Measurements from ENCODE around the gene METTL9. TPM values are rescaled to one million over a fixed set of nuclear protein-coding genes. Genes with fewer than 3 reads are reported as not detected.
"Not testable (repeated sequence)": the region's sequence is repeated elsewhere in the genome, so short reads cannot be mapped to it uniquely, and the experiment has no call there.

The METTL9 gene
- total RNA-seq (2022) = 50.7 and 55.3 TPM in 2 replicates
- percentile 75 among the genes with signal in this experiment for Bru-seq, nascent RNA
- percentile 70 among the genes with signal in this experiment for BruChase-seq, experiment 1, labeled RNA remaining after a 2-hour chase
- BruChase-seq, experiment 2, labeled RNA remaining after a 6-hour chase = percentile 78 among the genes with signal in this experiment
- long read RNA-seq, full-length matches to known transcripts = 118 of 134 reads
- long read RNA-seq, partial matches to known transcripts = 3 of 134 reads
- long read RNA-seq, other reads (novel, unspliced or antisense) = 13 of 134 reads

GRCh38 chr16:21599122-21600030 is at the start of gene METTL9:
METTL9 (plus strand) TSS chr16:21599577; CDS start chr16:21599734, 157 bp downstream.
- peak; percentile 93 to 94 for DNase-seq
- intact Hi-C loops (cut with micrococcal nuclease; ENCODE audit: unreplicated experiment) = loop anchor here (1.0 kb wide), 1 partner anchor 41 kb away; no protein-coding TSS in a partner anchor
- Mint-ChIP-seq H3K27ac (ENCODE audit: unreplicated experiment) (peak within 1 kb of the TSS; percentile 76), H3K4me3 (ENCODE audit: unreplicated experiment) (peak within 1 kb of the TSS; percentile 81), H3K27me3 (ENCODE audit: insufficient read depth, unreplicated experiment) (no peaks in the 10 kb centered on the region), H3K4me1 (ENCODE audit: low read depth, unreplicated experiment) (no peaks in the 10 kb centered on the region), H3K36me3 (ENCODE audit: insufficient read depth, unreplicated experiment) (no peaks in the 10 kb centered on the region), H3K9me3 (ENCODE audit: unreplicated experiment) (no peaks in the 10 kb centered on the region)
- POLR2A ChIA-PET = interaction anchor here (0.7 kb wide), 1 partner anchor 18 kb away, joined by 3 read pairs; no protein-coding TSS in a partner anchor
- Histone ChIP-seq H3K4me1 (no peaks in the 10 kb centered on the region), H3K4me3 (ENCODE audit: low read depth, low read length) (peak within 1 kb of the TSS; percentile 91), H3K9me3 (no peaks in the 10 kb centered on the region), H3K27me3 (replicated peaks; ENCODE audit: control insufficient read depth, insufficient read depth, low read length) (no peaks in the 10 kb centered on the region), H3K36me3 (ENCODE audit: control insufficient read depth, insufficient read depth, low read length) (no peaks in the 10 kb centered on the region)
- CTCF ChIA-PET = no interaction called here
- TF ChIP-seq, protein P1, sequence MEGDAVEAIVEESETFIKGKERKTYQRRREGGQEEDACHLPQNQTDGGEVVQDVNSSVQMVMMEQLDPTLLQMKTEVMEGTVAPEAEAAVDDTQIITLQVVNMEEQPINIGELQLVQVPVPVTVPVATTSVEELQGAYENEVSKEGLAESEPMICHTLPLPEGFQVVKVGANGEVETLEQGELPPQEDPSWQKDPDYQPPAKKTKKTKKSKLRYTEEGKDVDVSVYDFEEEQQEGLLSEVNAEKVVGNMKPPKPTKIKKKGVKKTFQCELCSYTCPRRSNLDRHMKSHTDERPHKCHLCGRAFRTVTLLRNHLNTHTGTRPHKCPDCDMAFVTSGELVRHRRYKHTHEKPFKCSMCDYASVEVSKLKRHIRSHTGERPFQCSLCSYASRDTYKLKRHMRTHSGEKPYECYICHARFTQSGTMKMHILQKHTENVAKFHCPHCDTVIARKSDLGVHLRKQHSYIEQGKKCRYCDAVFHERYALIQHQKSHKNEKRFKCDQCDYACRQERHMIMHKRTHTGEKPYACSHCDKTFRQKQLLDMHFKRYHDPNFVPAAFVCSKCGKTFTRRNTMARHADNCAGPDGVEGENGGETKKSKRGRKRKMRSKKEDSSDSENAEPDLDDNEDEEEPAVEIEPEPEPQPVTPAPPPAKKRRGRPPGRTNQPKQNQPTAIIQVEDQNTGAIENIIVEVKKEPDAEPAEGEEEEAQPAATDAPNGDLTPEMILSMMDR (IDR thresholded peaks at IDR 0.05; ENCODE audit: insufficient read depth in 1 of 2, low read depth in 1 of 2, low read length in 1 of 2, severe bottlenecking in 1 of 2, unreplicated experiment in 1 of 2) = peak in 1 of 2 experiments; percentile 23
- BruUV-seq (replicated peaks) = no TSS peak

DNA sequence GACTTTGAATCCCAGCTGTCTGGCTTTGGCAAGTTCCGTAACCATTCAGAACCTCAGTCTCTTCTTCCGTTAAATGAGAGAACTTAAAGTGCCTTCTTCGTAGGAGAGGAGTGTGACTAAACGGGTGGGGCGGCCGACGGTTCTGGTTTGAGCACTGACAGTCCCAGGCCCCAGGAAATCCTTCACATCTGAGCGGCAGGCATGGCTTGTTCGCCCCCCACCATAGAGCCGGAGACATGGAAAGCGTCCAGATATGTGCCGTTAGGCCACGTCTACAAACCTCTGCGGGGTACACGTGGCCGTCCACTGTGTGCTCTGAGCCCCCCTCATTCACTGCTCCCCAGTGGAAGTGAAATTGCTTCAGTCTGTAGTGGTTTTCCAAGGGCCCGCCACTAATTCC is 49.4 kb upstream of the METTL9 start:
- intact Hi-C loops (cut with micrococcal nuclease; ENCODE audit: unreplicated experiment); CTCF ChIA-PET; H3K27me3 Mint-ChIP-seq (ENCODE audit: insufficient read depth, unreplicated experiment); H3K27ac Mint-ChIP-seq (ENCODE audit: unreplicated experiment); H3K9me3 ChIP-seq; BruUV-seq (replicated peaks); H3K36me3 ChIP-seq (ENCODE audit: control insufficient read depth, insufficient read depth, low read length); DNase-seq; H3K4me3 Mint-ChIP-seq (ENCODE audit: unreplicated experiment); H3K4me3 ChIP-seq (ENCODE audit: low read depth, low read length); H3K27me3 ChIP-seq (replicated peaks; ENCODE audit: control insufficient read depth, insufficient read depth, low read length); H3K4me1 Mint-ChIP-seq (ENCODE audit: low read depth, unreplicated experiment); H3K4me1 ChIP-seq; POLR2A ChIA-PET; H3K9me3 Mint-ChIP-seq (ENCODE audit: unreplicated experiment); H3K36me3 Mint-ChIP-seq (ENCODE audit: insufficient read depth, unreplicated experiment): not testable (repeated sequence)

DNA sequence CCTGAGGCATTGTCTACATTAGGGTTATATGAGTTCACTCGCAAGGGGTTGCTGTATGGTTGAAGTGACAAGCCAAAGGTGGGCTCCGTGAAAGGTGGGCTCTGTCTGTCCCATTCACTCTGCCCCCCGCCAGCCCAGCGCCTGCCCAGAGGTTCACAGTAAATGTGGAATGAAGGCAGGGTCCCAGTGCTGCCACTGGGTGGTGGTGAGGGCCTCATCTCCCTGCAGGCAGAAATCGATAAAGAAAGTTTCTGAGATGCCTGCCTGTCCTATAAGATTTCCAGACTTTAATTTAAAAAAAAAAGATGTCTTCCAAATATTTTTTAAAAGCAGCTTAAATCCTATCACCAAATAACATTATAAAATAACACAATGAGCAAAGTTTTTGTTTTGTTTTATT is 48.9 kb upstream of the METTL9 start:
- intact Hi-C loops (cut with micrococcal nuclease; ENCODE audit: unreplicated experiment); H3K9me3 ChIP-seq; H3K36me3 ChIP-seq (ENCODE audit: control insufficient read depth, insufficient read depth, low read length); H3K9me3 Mint-ChIP-seq (ENCODE audit: unreplicated experiment); H3K4me1 ChIP-seq; H3K4me1 Mint-ChIP-seq (ENCODE audit: low read depth, unreplicated experiment); H3K27ac Mint-ChIP-seq (ENCODE audit: unreplicated experiment); H3K27me3 Mint-ChIP-seq (ENCODE audit: insufficient read depth, unreplicated experiment); H3K27me3 ChIP-seq (replicated peaks; ENCODE audit: control insufficient read depth, insufficient read depth, low read length); H3K36me3 Mint-ChIP-seq (ENCODE audit: insufficient read depth, unreplicated experiment); POLR2A ChIA-PET; DNase-seq; CTCF ChIA-PET; H3K4me3 Mint-ChIP-seq (ENCODE audit: unreplicated experiment); H3K4me3 ChIP-seq (ENCODE audit: low read depth, low read length); BruUV-seq (replicated peaks): not testable (repeated sequence)

DNA sequence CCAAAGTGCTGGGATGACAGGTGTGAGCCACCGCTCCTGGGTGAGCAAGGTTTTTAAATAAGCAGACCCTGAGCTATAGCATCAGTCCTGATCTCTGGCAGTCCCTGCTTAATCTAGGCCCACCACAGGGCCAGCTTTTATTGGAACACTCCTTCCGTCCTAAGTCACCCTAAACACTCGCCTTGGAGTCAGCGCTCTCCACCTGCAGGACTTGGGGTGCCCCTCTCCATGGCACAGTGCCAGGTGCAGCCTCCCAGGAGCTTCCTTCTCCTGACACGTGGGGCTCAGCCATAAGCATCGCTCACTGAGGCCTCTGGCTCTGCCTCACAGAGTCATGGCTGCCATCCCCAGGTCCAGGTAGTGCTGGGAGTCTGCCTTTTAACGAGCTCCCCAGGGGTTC is 48.3 kb upstream of the METTL9 start:
- POLR2A ChIA-PET; H3K4me3 Mint-ChIP-seq (ENCODE audit: unreplicated experiment); H3K36me3 ChIP-seq (ENCODE audit: control insufficient read depth, insufficient read depth, low read length); H3K27ac Mint-ChIP-seq (ENCODE audit: unreplicated experiment); DNase-seq; intact Hi-C loops (cut with micrococcal nuclease; ENCODE audit: unreplicated experiment); H3K4me3 ChIP-seq (ENCODE audit: low read depth, low read length); H3K9me3 ChIP-seq; H3K27me3 Mint-ChIP-seq (ENCODE audit: insufficient read depth, unreplicated experiment); H3K4me1 ChIP-seq; H3K9me3 Mint-ChIP-seq (ENCODE audit: unreplicated experiment); CTCF ChIA-PET; H3K36me3 Mint-ChIP-seq (ENCODE audit: insufficient read depth, unreplicated experiment); H3K27me3 ChIP-seq (replicated peaks; ENCODE audit: control insufficient read depth, insufficient read depth, low read length); BruUV-seq (replicated peaks); H3K4me1 Mint-ChIP-seq (ENCODE audit: low read depth, unreplicated experiment): not testable (repeated sequence)

- H3K27me3 ChIP-seq (replicated peaks; ENCODE audit: control insufficient read depth, insufficient read depth, low read length); BruUV-seq (replicated peaks); H3K9me3 Mint-ChIP-seq (ENCODE audit: unreplicated experiment); H3K27ac Mint-ChIP-seq (ENCODE audit: unreplicated experiment); POLR2A ChIA-PET; CTCF ChIA-PET; H3K36me3 ChIP-seq (ENCODE audit: control insufficient read depth, insufficient read depth, low read length); intact Hi-C loops (cut with micrococcal nuclease; ENCODE audit: unreplicated experiment); H3K4me3 ChIP-seq (ENCODE audit: low read depth, low read length); H3K4me1 Mint-ChIP-seq (ENCODE audit: low read depth, unreplicated experiment); H3K4me1 ChIP-seq; DNase-seq; H3K9me3 ChIP-seq; H3K36me3 Mint-ChIP-seq (ENCODE audit: insufficient read depth, unreplicated experiment); H3K27me3 Mint-ChIP-seq (ENCODE audit: insufficient read depth, unreplicated experiment); H3K4me3 Mint-ChIP-seq (ENCODE audit: unreplicated experiment): not testable (repeated sequence)
These were observed 47.8 kb upstream of the METTL9 start for GRCh38 chr16:21551600-21551999.

Data from Caco-2 (cell line).